BE2C (cell line): Measurements from ENCODE around the gene WWOX.

ENCODE experiments used
- DNase-seq: peaks from one replicate; pipeline ENCODE4 v3.0.0-alpha.2; 2020
- H3K27me3 ChIP-seq: fragments of 250-450 bp; sonication (Bioruptor Pico); 2 replicates; pipeline ENCODE4 v1.5.1; 2020; ENCODE audit warnings: mild to moderate bottlenecking
- H3K36me3 ChIP-seq: fragments of 250-450 bp; sonication (Bioruptor Pico); 2 replicates; pipeline ENCODE4 v1.5.1; 2020; ENCODE audit warnings: mild to moderate bottlenecking
- H3K4me1 ChIP-seq: fragments of 250-450 bp; sonication (Bioruptor Pico); 2 replicates; pipeline ENCODE4 v1.5.1; 2020
- H3K4me3 ChIP-seq: 2 replicates; pipeline ENCODE4 v1.5.1; 2011; ENCODE audit warnings: low read depth, low read length
- H3K9me3 ChIP-seq: fragments of 250-450 bp; sonication (Bioruptor Pico); 2 replicates; pipeline ENCODE4 v1.5.1; 2020
- TF ChIP-seq, protein P1 (sequence below): IDR thresholded peaks from 2 replicates; pipeline ENCODE4 v1.5.1; 2012; ENCODE audit warnings: mild to moderate bottlenecking, low read depth, low read length

Gene WWOX

DNA sequence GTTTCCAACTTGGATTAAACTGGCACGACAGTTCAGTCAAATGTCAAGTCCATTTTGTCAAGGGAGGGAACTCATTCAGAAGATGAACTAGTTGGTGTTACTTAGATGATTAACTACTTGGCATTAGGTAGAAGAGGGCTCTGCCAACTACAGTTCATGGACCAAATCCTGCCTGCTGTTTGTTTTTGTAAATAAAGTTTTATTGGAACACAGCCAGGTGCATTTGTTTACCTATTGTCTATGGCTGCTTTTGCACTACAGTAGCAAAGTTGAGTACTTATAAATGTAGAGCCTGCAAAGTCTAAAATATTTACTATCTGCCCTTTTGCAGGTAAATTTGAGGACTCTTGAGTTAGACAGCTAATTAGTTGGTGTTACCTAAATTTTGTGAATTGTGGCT is 1091.1 kb downstream of the WWOX start:
- Histone ChIP-seq H3K36me3 (no peaks in the 10 kb centered on the region), H3K9me3 (no peaks in the 10 kb centered on the region; the same call in 1 of the 2 replicates), H3K4me3 (no peak overlapping the region), H3K27me3 (no peaks in the 10 kb centered on the region), H3K4me1 (no peaks in the 10 kb centered on the region)
- TF ChIP-seq, protein P1, sequence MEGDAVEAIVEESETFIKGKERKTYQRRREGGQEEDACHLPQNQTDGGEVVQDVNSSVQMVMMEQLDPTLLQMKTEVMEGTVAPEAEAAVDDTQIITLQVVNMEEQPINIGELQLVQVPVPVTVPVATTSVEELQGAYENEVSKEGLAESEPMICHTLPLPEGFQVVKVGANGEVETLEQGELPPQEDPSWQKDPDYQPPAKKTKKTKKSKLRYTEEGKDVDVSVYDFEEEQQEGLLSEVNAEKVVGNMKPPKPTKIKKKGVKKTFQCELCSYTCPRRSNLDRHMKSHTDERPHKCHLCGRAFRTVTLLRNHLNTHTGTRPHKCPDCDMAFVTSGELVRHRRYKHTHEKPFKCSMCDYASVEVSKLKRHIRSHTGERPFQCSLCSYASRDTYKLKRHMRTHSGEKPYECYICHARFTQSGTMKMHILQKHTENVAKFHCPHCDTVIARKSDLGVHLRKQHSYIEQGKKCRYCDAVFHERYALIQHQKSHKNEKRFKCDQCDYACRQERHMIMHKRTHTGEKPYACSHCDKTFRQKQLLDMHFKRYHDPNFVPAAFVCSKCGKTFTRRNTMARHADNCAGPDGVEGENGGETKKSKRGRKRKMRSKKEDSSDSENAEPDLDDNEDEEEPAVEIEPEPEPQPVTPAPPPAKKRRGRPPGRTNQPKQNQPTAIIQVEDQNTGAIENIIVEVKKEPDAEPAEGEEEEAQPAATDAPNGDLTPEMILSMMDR: no peak
- no peak for DNase-seq

DNA sequence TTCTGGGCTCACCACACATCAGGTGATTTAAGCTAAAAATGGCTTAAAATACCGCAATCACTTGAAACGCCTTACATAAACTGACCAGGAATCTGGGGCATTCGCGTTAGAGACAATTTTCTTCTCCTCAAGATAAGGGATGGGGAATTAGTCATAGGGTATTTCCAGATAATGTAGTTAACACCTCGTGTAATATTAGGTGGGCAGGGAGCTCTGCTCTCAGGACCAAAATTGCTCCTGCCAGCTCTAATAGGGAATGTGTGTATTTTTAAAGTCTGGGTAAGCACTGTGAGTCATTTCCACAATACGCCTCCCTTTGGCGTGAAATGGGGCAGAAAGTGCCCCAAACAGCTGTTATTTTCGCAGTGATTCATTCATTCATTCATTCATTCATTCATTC is 1092.5 kb downstream of the WWOX start:
- H3K4me1 ChIP-seq: no peaks in the 10 kb centered on the region
- H3K27me3 ChIP-seq: no peaks in the 10 kb centered on the region
- H3K9me3 ChIP-seq: no peaks in the 10 kb centered on the region; the same call in 1 of the 2 replicates
- TF ChIP-seq, protein P1: no peak
- DNase-seq: no peak
- no peaks in the 10 kb centered on the region for H3K36me3 ChIP-seq
- H3K4me3 ChIP-seq: no peak overlapping the region

DNA sequence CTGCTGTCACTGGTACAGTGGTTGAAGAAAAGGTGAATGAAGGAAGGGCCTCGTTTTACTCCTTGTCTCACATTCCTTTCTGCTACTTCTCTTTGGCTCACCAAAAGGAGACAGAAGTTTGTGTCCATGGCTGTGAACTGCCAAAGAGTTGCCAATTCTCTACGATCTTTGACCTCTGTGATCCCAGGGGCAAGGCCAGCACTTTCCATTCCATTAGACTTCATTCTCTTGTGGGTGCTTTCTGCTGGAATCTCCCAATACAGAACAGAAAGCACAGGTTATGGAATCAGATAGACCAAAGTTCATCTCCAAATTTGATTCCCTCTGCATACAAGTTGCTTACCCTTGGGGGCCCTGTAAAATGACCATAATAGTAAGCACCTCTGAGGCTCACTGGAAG is 1093.5 kb downstream of the WWOX start:
- no peak for DNase-seq
- Histone ChIP-seq H3K4me1 (no peaks in the 10 kb centered on the region), H3K27me3 (no peaks in the 10 kb centered on the region), H3K4me3 (no peak overlapping the region), H3K9me3 (no peaks in the 10 kb centered on the region; the same call in 1 of the 2 replicates), H3K36me3 (no peaks in the 10 kb centered on the region)
- TF ChIP-seq, protein P1: no peak

DNA sequence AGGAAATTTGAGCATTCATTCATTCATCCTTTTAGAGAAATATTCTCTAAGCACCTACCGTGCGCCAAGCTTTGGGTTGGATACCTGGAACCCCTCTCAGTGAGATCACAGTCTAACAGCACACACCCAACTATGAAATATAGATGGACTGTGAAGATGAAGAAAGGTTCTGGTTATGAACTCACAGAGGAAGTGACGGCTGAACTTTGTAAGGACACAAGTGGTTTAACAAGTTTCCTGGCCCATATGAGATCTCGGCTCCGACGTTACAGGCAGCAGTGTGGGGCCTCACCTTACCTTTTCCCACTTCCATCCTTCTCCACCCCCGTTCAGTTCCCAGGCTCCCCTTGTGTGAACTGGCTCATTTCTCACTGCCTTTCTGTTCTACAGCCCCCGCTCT is 1094.8 kb downstream of the WWOX start:
- no peak for DNase-seq

DNA sequence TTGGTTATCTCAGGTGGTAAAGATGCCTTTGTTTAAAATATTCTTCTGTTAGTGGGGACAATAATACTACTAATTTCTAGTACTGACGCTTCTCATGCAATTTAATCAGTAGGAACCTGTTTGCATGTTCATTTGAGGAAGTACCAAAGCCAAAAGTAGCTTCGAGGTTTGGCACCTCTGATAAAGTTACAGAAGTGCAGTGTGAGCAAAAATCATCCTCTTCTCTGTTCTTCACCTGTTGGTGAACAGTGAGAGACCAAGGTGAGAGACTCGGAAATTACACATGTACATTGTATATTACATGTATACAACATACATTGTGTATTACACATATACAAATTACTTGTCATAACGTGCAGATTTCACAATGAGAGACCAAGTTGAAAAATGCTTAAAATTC is 1096.5 kb downstream of the WWOX start:
- Histone ChIP-seq H3K4me3 (no peak overlapping the region), H3K27me3 (no peaks in the 10 kb centered on the region), H3K4me1 (no peaks in the 10 kb centered on the region), H3K9me3 (no peaks in the 10 kb centered on the region; the same call in 1 of the 2 replicates), H3K36me3 (no peaks in the 10 kb centered on the region)
- TF ChIP-seq, protein P1: no peak
- DNase-seq: no peak

More for the DNA sequence above, 1094.8 kb downstream of the WWOX start:
- H3K36me3 ChIP-seq: no peaks in the 10 kb centered on the region
- no peak overlapping the region for H3K4me3 ChIP-seq
- H3K9me3 ChIP-seq: no peaks in the 10 kb centered on the region; the same call in 1 of the 2 replicates
- H3K4me1 ChIP-seq: no peaks in the 10 kb centered on the region
- TF ChIP-seq, protein P1: no peak
- no peaks in the 10 kb centered on the region for H3K27me3 ChIP-seq

DNA sequence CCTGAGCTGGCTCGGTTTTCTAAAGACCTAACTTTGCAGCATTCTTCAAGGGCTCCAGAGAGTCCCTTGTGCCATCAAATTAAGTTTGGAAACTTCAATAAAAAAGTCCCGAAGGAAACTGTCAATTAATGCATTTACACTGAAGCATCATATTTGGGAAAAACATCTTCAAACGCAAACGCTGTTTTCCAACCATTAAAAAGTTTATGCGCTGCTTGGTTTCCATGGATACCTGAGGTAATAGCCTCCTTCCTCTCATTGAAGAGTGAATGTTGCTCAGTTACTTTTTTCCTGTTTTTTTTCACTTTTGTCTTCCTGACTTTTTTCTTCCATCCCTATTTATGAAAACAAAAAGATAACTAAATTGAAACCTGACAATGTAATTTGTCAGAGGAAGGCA is 1102.0 kb downstream of the WWOX start:
- Histone ChIP-seq H3K36me3 (no peaks in the 10 kb centered on the region), H3K4me3 (no peak overlapping the region), H3K27me3 (no peaks in the 10 kb centered on the region), H3K4me1 (no peaks in the 10 kb centered on the region), H3K9me3 (no peaks in the 10 kb centered on the region)
- TF ChIP-seq, protein P1: no peak
- no peak for DNase-seq
